Right lung (tissue), 10 donors: ENCODE results near the gene GBP5. TPM values are rescaled to one million over a fixed set of nuclear protein-coding genes. Genes with fewer than 3 reads are reported as not detected.
"Not testable (repeated sequence)": the region's sequence is repeated elsewhere in the genome, so short reads cannot be mapped to it uniquely, and the experiment has no call there.

Source experiments
- DNase-seq, 2 donors: peaks; one replicate each; pipeline ENCODE4 v3.0.0-alpha.2; 2013
- long read RNA-seq, 8 donors: transcript quantifications; one replicate each; lab custom pipeline, GENCODE V29; 2026
- polyA plus RNA-seq, 5 donors: library from polyadenylated mRNA; unstranded; fragments of 120-200 nt; gene quantifications; one replicate each; pipeline versions ENCODE4 v1.2.1 to v1.2.3, GENCODE V29; 2013; ENCODE audit warnings: inconsistent platforms in 1 of 5, low replicate concordance in 1 of 5; ENCODE audit not compliant: insufficient read length in 5 of 5, insufficient read depth in 1 of 5

Gene GBP5, protein sequence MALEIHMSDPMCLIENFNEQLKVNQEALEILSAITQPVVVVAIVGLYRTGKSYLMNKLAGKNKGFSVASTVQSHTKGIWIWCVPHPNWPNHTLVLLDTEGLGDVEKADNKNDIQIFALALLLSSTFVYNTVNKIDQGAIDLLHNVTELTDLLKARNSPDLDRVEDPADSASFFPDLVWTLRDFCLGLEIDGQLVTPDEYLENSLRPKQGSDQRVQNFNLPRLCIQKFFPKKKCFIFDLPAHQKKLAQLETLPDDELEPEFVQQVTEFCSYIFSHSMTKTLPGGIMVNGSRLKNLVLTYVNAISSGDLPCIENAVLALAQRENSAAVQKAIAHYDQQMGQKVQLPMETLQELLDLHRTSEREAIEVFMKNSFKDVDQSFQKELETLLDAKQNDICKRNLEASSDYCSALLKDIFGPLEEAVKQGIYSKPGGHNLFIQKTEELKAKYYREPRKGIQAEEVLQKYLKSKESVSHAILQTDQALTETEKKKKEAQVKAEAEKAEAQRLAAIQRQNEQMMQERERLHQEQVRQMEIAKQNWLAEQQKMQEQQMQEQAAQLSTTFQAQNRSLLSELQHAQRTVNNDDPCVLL
- 1 to 10 TPM; 1.0 to 1.7 (median 1.4) TPM for polyA plus RNA-seq
- long read RNA-seq, donor 1 = 0 reads
- long read RNA-seq, donor 2 = 0 reads
- long read RNA-seq, donor 3, full-length matches to known transcripts = 1 of 1 reads
- long read RNA-seq, donor 3, partial matches to known transcripts = 0 of 1 reads
- long read RNA-seq, donor 3, other reads (novel, unspliced or antisense) = 0 of 1 reads
- long read RNA-seq, donor 4 = 0 reads
- long read RNA-seq, donor 5 = 0 reads
- long read RNA-seq, donor 6 = 0 reads
- long read RNA-seq, donor 7 = 0 reads
- long read RNA-seq, donor 8 = 0 reads

DNA sequence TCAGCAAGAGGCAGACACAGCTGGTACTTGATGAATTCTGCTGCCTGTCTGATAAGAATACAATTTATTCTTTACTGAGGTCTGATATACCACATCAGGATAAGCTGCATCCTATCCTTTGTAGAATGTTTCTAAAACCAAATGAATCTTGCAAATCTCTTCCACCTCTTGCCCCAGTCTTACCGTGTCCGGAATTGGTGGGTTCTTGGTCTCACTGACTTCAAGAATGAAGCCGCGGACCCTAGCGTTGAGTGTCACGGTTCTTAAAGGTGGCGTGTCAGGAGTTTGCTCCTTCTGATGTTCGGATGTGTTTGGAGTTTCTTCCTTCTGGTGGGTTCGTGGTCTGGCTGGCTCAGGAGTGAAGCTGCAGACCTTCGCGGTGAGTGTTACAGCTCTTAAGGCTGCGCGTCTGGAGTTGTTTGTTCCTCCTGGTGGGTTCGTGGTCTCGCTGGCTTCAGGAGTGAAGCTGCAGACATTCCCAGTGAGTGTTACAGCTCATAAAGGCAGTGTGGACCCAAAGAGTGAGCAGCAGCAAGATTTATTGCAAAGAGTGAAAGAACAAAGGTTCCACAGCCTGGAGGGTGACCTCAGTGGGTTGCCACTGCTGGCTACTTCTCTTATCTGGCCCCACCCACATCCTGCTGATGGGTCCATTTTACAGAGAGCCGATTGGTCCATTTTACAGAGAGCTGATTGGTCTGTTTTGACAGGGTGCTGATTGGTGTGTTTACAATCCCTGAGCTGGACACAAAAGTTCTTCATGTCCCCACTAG lies at the start of gene GBP5:
TSS of gene GBP5 (minus strand) at position 592 of the 773 bp plus-strand sequence. CDS start 3,305 bp downstream, outside the sequence.
- DNase-seq = not testable (repeated sequence)

DNA sequence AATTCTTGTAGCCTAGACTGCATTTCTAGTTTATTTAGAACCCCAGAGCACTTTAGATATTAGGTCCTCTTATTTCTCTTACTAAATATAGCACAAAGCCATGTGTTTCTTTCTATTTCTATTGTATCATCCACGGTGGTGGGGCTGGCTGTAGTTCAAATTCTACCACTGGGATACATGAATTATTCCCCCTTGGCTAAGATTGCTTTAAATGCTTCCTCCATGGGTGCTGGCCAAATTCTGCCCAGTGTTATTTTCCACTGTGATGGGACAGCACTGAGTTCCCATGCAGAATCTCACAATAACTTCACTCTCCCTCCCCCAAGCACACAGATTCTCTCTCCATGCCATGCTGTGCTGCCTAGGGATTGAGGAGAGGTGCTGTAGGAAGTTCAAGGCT lies 49.7 kb upstream of the GBP5 start:
- no peak for DNase-seq

DNA sequence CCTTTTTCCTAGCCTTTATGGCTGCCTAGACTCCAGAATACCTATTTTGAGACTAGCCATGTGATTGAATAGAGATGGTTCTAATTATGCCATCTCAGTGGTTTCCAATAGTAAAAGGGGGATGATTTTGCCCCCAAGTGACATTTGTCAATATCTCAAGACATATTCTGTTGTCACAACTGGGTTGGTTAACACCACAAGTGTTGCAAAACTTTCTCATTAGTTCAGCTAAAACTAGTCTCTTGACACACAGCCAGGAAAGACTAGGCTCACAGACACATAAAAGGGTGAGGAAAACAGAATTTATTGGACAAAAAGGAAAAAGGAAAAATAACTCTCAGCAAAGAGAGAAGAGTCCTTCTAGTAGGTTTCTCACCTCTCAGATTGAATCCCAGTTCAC lies 39.9 kb upstream of the GBP5 start:
- DNase-seq = no peak

DNA sequence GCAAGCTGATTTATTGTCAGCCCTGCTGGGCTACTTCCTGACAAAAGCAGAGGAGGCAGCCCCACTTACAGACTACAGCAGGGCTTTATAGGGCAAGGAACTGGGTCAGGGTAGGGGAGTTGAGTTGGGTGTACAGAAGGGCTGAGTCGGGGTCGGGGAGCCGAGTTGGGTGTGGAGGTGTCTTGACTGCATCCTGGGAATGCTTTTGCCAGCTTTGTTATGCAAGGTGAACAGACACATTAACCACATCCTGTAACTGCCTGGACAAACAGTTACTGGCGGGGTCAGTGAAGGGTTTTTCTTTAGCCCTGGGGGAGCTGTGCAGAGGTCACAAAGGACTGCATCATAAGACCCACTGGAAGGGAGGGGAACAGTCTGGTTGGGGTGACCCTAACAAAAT lies 39.1 kb upstream of the GBP5 start:
- DNase-seq = no peak

DNA sequence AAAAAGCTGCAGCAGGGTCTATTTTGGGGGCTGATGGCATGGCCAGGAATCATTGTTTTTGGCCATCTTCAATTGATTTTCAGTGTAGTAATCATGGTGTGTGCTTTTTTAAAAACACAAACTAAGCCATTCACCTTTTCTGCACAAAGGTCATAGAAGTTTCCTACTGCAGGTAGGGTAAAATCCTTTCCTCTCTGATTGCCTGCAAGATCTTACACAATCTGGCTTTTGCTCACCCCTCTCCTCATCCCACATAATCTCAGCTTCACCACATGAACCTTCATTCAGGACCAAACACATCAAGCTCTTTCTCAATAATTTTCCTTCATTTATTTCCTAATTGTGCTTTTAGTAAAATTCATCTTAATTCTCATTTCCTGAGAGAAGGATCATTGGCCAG lies 38.3 kb upstream of the GBP5 start:
- DNase-seq = no peak

DNA sequence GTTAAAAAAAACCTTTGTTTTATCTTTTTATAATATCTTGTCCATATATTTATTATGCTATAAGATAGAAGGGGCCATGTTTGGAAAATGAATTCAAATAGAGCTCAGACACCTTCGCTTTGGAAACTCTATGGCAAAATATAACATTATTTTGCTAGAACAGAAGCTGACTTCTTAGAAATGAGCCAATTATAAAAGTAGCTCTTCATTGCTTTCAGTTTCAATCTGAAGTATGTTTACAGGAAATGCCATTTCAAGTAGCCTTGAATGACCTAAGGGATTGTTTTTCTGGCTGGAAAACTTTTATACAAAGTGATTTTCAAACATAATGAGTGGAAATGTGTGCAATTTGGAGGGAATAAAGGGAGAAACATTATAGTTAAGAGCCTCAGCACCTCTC lies 37.8 kb upstream of the GBP5 start:
- peak; percentile 12 to 16 for DNase-seq

DNA sequence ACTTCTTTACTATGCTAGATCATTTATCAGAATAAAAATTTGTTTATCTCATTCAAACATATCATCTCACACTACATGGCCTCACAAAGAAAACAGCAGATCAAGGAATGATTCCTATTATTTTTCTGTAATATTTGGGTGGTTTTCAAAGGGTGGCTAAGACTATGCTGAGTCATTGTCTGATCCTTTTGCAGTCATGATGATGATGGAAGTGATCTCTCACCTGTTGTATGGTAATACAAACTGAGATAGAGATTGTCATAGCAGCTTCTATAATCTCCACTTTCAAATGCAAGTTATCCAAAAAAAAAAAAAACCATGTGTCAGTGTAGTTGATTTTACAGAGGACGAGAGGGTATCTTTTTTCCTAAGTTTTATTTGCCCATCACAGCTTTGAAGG lies 37.2 kb upstream of the GBP5 start:
- DNase-seq = no peak

DNA sequence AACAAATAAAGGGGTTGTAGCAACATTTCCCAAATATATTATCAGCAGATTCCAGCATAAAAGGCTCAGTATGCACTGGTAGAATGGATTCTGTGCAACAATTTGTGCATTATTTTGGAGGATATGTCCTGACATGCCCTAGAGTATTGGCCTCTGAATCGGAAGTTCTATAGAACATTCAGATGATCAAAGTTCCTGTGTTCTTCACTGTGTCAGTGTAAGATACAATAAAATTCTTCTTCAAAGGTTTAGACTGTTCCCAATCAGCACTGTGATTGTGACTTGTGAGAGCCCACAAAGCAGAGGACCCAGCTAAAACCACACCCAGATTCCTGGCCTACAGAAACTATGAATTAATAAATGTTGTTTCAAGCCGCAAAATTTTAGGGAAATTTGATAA lies 33.6 kb upstream of the GBP5 start:
- no peak for DNase-seq

DNA sequence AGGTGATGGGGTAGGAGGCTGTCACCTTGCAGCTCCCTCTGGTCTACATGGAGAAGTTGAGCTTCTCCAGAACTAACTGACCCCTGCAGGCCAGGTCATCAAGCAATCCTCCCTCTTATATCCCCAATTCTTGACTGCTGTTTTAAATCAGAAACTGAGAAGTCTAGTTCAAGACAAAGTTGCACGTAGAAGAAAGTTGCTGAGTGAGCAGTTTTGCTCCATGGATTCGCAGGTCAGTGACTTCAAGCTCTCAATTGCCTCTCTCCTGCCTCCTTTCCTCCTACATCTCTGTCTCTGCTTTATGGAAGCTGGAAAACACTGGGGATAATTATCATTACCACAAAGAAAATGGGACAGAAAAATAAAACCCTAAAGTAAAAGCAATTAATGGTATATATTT lies 32.8 kb upstream of the GBP5 start:
- no peak for DNase-seq

DNA sequence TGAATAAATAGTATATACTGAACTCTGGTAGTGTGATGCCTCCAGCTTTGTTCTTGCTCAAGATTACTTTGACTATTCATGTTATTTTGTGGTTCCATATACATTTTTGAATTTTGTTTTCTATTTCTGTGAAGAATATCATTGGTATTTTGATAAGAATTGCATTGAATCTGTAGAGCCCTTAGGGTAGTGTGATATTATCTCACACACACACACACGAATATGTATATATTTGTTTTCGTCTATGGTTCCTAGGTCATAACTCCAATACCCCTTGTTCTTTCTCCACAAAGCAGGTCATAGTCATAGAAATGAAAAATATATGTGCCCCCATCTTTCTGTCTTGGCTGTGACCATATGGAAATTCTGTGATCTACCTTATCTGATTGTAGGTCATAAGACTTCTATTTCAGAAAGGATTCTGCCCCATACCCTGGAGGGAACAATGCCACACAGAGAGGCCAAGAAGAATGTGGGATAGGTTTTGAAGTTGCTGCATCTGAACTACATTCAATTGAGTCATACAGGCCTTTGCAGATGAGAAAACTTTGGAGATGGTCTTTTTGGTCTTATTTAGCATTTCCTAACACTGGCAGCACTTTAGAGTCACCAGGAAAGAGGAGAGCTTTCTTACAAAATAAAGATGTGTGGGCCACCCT lies 32.0 kb upstream of the GBP5 start:
- no peak for DNase-seq

DNA sequence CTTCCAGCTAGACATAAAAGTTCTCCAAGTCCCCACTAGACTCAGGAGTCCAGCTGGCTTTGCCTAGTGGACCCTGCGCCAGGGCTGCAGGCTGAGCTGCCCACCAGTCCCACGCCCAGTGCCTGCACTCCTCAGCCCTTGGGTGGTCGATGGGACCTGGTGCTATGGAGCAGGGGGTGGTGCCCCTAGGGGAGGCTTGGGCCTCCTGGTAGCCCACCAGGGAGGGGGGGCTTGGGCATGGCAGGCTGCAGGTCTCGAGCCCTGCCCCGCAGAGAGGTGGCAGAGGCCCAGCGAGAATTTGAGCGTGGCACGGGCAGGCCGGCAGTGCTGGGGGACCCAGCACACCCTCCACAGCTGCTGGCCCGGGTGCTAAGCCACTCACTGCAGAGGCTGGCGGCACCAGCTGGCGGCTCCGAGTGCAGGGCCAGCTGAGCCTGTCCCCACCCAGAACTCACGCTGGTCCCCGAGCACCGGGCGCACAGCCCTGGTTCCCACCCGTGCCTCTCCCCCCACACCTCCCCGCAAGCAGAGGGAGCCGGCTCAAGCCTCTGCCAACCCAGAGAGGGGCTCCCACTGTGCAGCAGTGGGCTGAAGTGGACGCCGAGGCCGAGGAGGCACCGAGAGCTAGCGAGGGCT lies 30.2 kb upstream of the GBP5 start:
- no peak for DNase-seq

DNA sequence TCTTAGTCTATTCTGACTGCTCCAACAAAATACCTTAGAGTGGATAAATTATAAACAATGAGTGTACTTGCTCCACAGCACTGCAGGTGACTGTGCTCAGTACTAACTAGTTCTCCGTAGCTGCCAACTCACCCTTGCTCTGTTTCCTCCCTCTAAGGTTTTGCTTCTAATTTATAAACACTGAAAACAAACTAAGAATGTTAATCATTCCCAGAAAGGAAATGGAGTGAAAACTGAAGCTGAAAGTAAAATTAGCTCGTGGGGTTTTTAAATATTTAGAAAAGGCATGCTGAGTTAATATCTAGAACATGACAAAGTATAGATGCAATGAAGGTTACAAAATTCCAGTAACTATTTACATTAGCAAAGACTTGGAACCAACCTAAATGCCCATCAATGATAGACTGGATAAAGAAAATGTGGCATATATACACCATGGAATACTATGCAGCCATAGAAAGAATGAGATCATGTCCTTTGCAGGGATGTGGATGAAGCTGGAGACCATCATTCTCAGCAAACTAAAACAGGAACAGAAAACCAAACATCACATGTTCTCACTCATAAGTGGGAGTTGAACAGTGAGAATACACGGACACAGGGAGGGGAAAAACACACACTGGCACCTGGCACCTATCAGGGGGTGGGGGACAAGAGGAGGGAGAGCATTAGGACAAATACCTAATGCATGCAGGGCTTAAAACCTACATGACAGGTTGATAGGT lies 27.2 kb upstream of the GBP5 start:
- DNase-seq = not testable (repeated sequence)

DNA sequence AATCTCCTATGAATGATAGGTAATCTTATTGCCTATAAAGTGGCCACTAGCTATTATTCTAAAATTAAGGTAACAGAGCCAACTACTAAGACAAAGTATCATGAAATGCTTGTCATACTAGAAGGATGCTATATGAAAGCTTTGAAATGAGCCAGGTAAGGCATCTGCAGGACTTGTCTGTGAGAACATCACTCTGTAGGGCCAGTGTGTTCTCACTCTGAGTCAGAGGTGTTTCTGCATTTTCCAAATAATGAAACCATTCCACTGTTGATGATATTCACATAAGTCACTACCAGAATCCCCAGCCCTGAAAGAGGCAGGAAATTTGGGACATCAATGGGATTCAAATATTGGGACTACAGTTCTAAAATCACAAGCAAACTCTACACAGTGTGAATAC lies 25.8 kb upstream of the GBP5 start:
- DNase-seq = no peak

DNA sequence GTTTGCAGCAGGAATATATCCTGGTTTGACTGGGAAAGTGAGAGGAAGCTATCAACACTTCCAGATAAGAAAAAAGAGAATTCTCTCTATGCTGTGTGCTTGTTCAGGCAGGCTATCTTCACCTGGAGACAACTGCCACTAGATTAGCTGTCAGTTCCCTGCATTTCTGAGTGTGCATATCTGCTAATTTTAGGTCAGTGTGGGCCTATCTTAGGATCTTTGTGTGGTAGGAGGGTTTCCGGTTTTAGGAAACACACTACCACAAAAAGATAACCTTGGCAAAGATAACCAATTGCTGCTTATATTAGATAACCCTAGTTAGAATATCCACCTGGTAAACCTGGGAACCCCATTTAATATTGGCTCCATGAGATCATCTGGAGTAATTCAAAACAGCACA lies 22.5 kb upstream of the GBP5 start:
- no peak for DNase-seq

DNA sequence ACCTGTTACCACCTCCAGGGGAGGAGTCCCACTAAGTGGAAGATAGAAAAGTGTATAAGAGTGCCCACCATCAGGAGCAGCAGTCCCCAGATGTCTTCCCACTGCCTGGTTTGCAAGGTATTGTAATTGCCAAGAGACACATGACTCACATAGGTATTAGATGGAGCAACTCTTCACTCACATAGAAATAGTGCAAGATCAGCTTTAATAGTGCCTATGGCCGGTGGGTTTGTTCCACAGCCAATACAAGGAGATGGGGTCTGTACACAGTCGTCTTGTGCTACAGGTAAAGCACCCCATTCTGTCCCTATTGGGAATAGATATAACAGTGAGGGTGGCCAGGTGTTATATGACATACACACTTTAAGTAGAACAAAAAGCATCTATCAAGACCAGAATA lies 18.6 kb upstream of the GBP5 start:
- DNase-seq = no peak

DNA sequence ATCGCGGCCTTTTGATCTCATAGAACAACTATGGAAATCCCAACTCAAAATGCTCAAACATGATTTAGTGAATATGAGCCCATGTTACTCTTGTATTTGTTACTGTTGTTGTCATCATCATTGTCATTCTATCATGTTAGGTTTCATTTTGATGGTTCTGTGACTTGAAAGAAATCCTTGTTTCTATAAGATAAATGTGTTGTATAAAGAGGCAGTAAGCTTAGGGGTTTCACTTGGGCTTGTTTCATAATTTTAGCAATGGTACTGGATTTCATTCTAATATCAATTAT lies 15.3 kb upstream of the GBP5 start:
- no peak for DNase-seq

DNA sequence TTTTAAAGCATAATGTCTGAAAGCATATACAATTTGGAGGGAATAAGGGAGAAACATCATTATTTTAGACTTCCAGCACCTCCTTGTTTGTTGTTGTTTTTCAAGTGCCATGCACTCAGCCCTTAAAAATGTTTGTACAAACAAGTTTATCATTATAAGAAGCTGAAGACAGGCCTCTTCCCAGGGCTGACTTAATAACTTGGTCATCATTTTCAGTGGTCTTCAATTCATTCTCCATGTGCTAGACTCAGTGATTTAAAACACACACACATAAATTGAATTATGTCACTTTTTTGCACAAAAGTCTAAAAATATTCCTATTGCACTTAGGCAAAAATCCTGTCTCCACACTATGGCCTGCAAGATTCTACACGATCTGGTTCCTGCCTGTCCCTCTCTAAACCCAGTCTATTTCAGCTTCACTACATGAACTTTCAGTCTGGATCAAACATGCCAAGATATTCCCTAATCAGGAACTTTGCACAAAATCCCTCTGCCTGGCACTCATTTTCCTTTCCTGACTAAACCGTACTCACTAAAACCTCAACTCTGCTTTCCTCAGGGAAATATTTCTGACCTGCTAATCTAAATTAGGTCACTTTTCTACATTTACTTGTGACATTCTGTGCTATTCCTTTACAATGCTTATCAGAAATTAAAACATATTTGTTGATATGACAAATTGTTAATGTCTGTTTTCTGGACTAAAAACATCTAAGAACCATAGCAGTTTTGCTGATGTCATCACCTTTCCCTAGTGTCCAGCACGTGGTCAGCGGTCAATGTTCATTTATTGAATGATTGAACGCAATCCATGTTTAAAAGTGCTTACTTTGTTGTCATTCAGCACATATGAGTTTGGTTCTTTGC lies 14.8 kb upstream of the GBP5 start:
- no peak for DNase-seq

DNA sequence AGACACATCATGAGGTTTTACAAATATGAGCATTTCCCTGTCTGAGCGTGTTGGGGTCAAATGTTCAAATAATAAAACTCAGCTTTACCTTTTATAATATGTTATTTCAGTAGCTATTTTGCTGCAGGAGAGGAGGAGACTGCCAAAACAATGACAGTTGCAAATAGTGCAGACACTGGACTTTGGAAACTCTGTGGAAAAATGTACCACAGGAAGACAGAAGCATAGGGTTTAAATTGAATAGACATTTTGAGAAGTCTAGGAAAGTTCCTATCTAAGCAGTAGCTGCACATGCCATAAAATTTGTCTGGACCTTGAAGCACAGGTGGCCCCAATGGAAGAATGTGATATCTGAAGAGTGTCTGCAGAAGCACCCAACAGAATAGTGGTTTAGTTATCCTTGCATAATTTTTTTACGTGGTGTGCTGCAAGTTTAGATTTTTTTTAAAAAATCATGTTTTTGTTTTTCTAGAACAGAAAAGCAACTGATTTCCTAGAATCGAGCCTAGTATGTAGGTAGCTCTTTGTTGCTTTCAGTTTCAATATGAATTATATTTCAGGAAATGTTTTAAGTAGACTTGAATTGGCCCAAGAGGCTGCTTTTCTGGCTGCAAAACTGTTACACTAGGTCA lies 14.0 kb upstream of the GBP5 start:
- DNase-seq = no peak

DNA sequence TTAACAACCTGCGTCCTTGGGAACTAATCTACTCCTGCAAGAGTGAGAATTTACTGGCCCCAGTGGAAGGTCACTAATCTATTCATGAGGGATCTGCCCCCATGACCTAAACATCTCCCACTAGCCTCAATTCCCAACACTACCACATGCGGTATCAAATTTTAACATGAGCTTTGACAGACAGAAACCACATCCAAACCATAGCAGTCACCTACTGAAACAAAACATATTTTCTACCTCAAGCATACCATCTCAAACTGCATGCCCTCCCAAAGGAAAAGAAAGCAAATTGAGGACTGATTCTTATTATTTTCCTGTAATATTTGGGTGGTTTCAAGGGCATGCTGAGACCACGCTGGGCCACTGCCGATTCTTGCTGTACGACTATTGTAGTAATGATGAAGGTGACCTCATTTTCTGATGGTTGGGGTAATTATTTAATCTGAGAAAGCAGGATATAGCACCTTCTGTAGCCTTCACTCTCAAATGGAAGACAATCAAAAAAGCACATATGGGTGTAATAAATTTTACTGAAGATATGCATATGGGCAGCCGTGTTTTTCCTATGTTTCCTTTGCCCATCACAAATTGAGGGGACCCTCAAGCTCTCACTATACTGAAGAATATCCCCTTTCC lies 13.2 kb upstream of the GBP5 start:
- DNase-seq = no peak
